ENCODE data around the gene CDH12.
"Not testable (repeated sequence)": the region's sequence is repeated elsewhere in the genome, so short reads cannot be mapped to it uniquely, and the experiment has no call there.

The CDH12 gene

GRCh38 chr5:22278164-22278563 is 575.0 kb downstream of the CDH12 start:
- DNase-seq (ENCODE audit: low spot score), result no peak

GRCh38 chr5:22277006-22277405 is 576.1 kb downstream of the CDH12 start:
- DNase-seq (ENCODE audit: low spot score), result no peak

- DNase-seq (ENCODE audit: low spot score), result not testable (repeated sequence)
Measured at GRCh38 chr5:22265855-22266254, 587.3 kb downstream of the CDH12 start.

GRCh38 chr5:22258139-22258538 is 595.0 kb downstream of the CDH12 start:
- DNase-seq (ENCODE audit: low spot score), result no peak

GRCh38 chr5:22250528-22250927 is 602.6 kb downstream of the CDH12 start:
- DNase-seq (ENCODE audit: low spot score), result no peak

- DNase-seq (ENCODE audit: low spot score), result no peak
Measured at GRCh38 chr5:22249209-22249729, 603.9 kb downstream of the CDH12 start.

- no peak for DNase-seq (ENCODE audit: low spot score)
Measured at GRCh38 chr5:22245770-22246169, 607.4 kb downstream of the CDH12 start.

GRCh38 chr5:22242532-22242931 is 610.6 kb downstream of the CDH12 start:
- no peak for DNase-seq (ENCODE audit: low spot score)

GRCh38 chr5:22238047-22238446 is 615.1 kb downstream of the CDH12 start:
- no peak for DNase-seq (ENCODE audit: low spot score)

GRCh38 chr5:22226423-22226822 is 626.7 kb downstream of the CDH12 start:
- no peak for DNase-seq (ENCODE audit: low spot score)

GRCh38 chr5:22223079-22223478 is 630.1 kb downstream of the CDH12 start:
- DNase-seq (ENCODE audit: low spot score), result no peak

GRCh38 chr5:22213703-22214495 is 639.2 kb downstream of the CDH12 start:
- DNase-seq (ENCODE audit: low spot score), result not testable (repeated sequence)

- not testable (repeated sequence) for DNase-seq (ENCODE audit: low spot score)
Measured at GRCh38 chr5:22212254-22212991, 640.7 kb downstream of the CDH12 start.

- DNase-seq (ENCODE audit: low spot score), result not testable (repeated sequence)
Measured at GRCh38 chr5:22208463-22208862, 644.7 kb downstream of the CDH12 start.

- DNase-seq (ENCODE audit: low spot score), result not testable (repeated sequence)
Measured at GRCh38 chr5:22188651-22189050, 664.5 kb downstream of the CDH12 start.

- not testable (repeated sequence) for DNase-seq (ENCODE audit: low spot score)
Measured at GRCh38 chr5:22187632-22188228, 665.4 kb downstream of the CDH12 start.

- not testable (repeated sequence) for DNase-seq (ENCODE audit: low spot score)
Measured at GRCh38 chr5:22169226-22169625, 683.9 kb downstream of the CDH12 start.

- DNase-seq (ENCODE audit: low spot score), result not testable (repeated sequence)
Measured at GRCh38 chr5:22168704-22169103, 684.4 kb downstream of the CDH12 start.

GRCh38 chr5:22165931-22166330 is 687.2 kb downstream of the CDH12 start:
- not testable (repeated sequence) for DNase-seq (ENCODE audit: low spot score)

- not testable (repeated sequence) for DNase-seq (ENCODE audit: low spot score)
Measured at GRCh38 chr5:22164910-22165748, 688.0 kb downstream of the CDH12 start.

- not testable (repeated sequence) for DNase-seq (ENCODE audit: low spot score)
Measured at GRCh38 chr5:22156953-22157352, 696.2 kb downstream of the CDH12 start.

- not testable (repeated sequence) for DNase-seq (ENCODE audit: low spot score)
Measured at GRCh38 chr5:22154779-22155178, 698.4 kb downstream of the CDH12 start.

Data from LoVo (cell line).